Measurements from ENCODE around the gene DMD.
"Not testable (repeated sequence)": the region's sequence is repeated elsewhere in the genome, so short reads cannot be mapped to it uniquely, and the experiment has no call there.

Gene DMD

DNA sequence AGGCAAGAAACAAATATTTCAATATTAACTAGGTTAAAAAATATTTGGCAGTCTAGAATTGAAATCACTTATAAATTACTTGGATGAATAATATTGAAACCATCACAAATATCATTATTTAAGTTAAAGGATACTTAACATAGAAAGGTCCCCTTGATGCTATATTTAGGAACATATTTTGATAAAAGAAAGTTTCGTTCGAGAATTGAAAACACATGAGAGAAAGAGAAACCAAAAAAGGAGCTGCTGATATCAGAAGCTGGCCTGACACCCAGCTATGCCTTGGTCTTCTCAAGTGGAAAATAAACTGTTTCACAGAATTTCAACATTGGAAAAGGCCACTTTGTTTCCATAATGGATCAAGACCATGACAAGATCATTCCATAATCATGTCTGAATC lies 762.4 kb downstream of the DMD start:
- DNase-seq, result no peak

DNA sequence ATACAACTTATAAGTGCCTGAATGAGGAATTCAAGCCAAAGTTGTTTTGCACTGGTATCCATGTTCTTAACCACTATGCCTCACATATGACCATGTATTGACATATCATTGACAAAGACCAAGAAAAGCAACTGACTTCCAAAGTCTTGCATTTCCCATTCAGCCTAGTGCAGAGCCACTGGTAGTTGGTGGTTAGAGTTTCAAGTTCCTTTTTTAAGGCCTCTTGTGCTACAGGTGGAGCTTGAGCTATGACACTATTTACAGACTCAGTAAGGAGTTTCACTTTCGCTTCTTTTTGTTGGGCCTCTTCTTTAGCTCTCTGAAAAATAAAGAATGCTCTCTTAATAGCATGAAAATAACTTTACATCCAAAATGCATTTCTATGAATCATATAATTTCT lies 763.0 kb downstream of the DMD start:
- no peak for DNase-seq

DNA sequence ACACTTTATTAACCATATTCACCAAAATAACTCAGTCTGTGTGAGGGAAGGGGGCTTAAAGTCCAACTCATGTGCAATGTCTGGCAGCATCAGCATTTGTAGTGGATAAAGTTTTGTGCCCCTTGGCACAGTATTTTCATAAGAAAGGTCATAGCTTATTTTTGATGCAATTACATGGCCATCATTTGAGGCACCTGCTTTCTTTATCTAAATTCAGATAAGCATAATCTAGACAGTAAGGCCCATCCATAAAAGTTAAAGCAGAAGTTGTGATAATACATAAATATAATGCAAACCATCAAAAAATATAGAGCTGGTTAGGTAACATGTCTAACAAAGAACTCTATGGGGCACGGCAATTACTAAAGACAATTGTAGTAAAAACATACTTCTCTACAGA lies 763.7 kb downstream of the DMD start:
- no peak for DNase-seq

DNA sequence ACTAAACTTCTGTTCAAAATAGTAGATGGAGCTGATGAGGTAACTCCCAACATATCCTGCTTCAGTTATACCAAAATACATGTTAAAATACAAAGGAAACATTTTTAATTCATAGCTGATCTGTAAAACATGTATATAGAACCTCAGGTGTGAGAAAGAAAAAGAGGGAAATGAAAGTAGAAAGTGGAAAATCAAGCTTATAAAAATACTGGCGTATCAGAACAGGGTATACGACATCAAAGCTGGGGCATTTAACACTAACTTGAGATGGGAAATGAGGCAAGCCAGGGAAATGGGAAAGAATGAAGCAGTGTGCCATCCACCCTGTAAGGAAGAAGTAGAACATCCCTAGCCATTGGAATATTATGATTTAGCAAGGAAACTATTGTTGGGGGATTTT lies 767.5 kb downstream of the DMD start:
- DNase-seq, result no peak

DNA sequence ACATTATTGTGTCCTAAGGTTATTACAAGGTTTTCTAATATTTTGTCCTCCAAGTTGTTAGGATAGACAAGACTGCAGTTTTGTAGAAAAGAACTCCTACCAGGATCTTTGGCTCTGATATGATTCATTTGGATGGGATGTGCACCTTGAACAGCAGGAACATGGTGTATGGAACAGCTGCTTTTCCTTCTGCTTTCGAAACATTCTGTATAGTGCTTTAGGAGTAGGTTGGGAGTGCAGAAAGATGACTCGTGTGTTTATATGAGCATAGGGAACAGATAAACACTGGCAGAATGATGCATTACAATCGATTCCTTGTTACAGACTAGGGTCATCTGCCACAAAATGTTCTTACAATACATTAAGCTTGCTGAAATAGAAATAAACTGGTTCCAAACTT lies 790.1 kb downstream of the DMD start:
- DNase-seq, result no peak

DNA sequence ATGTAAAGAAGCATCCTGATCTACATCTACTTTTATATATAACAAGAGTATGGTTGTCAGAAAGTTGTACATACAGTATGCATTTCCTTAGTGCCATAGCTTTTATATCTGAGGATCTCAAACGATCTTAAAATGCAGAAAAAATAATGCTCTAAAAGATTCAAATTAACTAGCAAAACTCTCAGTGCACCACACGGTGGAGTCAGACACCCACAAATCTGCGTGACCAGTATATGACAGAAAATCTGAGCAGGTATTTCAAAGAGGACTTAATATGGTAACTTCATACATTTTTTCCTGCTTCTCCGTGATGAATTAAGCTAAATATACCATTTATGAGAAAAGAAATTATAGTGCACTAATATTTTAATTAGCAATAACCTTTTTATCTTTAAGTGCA lies 803.0 kb downstream of the DMD start:
- DNase-seq, result no peak

DNA sequence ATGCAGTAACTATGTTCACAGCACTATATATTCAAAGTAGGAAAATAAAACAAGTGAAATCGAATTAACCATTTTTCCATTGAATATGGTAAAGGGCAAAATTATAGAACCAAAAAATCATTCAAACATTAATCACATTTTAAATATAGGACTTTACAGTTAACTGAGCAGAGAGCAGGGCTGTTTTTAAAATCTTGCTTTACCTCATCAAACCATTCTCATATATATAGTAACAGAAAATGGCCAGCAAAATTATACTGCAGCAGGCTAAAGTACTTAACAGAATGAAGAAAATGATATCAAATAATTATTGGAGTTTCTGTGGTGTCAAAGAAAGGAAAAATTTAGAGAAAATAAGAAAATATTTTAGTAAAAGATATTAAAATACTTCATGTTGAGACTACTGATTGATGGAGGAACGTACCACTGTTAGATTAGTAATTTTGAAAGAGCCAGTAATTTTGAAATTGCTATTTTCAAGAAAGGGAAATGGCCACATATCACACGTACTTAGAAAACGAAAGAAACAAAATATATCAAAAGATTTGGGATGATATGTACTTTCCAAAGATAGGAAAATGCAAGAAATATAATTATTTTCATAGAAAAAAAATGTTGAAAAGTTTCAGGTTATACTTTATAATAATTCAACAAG lies 813.7 kb downstream of the DMD start:
- DNase-seq, result no peak

DNA sequence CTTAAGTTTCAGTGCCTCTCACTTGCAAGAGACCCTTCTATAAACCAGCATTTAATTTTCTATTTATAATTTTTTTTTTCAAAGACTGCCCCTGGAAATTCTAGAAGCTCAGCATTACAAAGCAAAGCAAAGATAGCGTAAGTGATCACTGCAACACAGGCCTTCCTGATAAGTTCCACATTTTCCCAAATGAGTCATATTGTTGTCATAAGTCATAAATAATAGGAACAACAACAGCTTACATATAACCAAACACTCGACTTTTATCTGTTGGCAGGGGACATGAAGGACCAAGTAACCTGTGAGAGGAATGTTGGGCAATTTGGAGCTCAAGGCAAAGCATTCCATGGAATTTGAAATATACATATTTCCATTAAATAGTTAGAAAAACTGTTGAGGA lies 815.5 kb downstream of the DMD start:
- DNase-seq, result no peak

DNA sequence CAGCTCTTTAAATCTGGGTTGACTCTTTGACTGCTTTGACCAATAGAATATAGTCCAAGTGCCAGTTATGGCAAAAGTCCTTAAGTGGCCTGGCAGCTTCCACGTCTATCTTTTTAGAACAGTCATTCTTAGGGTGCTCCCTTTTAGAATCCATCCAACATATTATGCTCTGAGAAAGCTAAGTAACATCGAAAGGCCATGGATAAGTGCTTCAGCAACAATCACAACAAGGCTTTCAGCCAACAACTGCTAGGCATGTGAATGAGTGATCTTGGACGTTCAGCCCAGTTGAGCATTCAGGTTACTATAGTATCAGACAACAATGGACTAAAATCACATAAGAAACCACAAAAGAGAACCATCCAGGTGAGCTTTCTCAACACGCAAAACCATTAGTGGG lies 818.7 kb downstream of the DMD start:
- no peak for DNase-seq

DNA sequence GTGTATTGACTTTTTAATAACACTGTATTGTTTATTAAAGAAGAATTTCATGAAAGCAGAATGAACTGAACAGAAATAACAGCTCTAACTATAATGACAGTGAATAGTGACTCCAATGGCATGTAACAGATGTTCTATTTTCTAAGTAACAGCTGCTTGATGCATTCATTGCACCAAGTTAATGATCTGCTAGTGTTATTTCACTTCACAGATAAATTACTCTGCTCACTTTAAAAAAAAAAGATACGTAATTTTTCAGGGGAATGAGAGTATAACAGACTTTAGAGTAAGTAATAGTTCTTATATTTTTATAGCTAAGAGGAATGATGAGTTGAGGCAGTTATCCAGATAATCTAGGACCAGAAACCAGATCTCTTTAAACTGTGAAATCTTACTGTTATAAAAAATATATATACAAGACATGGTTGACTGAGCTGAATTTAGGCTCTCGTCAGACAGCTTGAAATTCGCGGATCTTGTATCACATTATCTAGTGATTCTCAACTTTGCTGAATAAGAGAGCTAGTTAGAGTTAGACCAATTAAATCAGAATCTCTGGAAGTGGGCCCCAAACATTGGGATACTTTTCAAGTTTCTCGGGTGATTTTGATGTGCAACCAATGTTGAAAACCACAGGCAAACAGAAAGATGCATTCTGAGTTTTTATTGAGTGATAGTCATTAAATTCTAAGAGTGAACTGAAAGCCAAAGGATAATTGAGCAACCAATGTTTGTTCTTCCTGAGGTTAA lies 840.7 kb downstream of the DMD start:
- DNase-seq, result no peak

DNA sequence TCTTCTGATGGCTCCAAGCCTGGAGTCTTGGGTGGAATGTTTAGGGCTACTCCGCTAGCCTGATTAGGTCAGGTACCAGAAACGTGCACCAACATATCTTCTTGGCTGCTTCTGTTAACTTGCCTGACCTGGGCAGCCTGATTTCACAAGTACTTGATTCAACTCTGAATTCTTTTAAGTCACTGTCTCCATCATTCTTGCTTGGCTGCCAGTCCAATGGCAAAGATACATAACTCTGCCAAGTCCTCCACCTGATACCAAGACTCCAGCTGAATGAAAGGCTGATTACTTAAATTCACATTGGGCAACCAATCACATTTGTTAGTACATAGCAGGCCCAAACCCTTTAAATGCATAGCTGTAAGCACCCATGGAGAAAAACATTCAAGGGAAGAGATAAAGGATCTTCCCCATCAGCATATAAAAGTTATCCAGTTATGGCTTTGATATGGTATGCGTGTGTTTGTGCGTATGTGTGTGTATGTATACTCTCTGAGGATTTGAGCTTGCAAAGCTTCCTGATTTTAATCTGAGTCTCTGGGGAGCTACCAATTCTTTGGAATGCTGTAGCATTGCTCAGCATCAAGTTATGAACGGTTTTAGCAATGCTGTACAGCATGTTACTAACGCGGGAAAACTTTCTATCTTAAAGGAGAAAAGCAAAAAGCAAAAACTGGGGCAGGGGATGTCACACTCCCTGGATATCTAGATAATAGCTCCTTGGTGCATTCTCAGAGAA lies 917.2 kb downstream of the DMD start:
- DNase-seq, result no peak

DNA sequence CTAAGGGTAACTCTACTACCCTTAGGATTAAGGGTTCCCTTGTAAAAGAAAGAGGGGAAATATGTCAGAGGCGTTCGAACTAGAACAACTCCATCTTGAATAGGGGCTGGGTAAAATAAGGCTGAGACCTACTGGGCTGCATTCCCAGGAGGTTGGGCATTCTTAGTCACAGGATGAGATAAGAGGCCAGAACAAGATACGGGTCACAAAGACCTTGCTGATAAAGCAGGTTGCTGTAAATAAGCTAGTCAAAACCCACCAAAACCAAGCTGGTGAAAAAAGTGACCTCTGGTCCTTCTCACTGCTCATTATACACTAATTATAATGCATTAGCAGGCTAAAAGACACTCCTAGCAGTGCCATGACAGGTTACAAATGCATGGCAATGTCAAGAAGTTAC lies 922.0 kb downstream of the DMD start:
- no peak for DNase-seq

DNA sequence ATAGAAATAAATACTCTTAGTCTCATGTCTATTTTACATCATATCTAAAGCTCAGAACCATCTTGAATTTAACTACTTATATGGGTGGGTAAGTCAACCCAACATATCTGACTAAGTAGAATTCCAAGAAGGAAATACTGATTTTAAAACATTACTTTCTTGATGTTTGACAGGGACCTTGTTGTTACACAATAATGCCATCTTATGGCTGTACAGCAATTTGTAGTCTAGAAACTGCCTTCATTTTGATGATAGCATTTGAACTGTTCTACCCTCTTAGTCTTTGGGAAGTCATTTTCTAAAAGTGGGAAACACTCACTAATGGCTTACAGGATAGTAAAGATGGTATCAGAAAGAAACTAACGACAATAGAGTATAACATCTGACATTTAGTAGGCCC lies 929.5 kb downstream of the DMD start:
- DNase-seq, result no peak

DNA sequence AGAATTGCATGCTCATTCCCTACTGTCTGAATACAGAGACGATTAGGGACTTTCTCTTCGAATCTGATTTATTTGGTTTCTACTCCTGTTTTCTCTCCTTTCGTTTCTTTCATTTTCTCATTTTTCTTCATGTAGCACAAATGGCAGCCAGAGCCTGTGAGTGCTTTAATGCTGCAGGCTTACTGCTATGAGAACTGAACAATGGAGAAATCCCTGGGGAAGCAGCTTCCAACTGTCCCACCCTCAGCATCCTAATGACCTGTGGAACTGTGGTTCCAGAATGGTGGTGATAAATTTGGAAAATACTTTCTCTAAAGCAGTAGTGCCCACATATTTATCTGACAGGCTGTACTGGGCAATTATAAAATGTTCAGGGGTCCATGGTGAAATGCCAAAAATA lies 930.4 kb downstream of the DMD start:
- no peak for DNase-seq

DNA sequence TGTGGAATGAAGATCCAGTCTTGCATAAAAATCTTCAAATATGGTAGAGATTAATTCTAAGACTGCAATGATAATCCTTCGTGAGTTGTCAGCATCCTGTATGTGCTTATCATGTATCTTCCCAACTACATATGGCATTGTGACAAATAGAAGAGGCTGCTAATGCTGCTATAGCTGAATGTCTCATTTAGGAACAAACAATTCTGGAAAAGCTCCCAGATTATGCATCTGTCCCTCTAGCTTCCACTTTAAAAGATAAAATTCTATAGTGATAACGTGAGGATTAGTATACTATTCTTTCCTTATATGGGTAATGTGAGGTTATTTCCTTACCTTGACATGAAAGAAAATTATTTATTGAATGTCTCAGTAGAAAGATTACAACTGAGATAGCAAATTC lies 930.9 kb downstream of the DMD start:
- no peak for DNase-seq

DNA sequence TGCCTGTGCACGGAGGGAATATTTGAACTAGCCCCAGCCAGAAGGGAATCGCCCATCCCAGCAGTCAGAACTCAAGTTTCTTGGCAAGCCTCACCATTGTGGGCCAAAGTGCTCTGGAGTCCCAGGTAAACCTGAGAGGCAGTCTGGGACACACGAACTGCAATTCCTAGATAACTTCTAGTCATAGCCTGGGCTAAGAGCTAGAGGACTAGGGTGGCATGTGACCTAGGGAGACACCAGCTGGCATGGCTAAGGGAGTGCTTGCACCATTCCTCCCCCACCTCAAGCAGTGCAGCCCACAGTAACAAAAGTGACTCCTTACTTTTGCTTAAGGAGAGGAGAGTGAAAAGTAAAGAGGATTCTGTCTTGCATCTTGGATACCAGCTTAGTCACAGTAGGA lies 935.2 kb downstream of the DMD start:
- no peak for DNase-seq

DNA sequence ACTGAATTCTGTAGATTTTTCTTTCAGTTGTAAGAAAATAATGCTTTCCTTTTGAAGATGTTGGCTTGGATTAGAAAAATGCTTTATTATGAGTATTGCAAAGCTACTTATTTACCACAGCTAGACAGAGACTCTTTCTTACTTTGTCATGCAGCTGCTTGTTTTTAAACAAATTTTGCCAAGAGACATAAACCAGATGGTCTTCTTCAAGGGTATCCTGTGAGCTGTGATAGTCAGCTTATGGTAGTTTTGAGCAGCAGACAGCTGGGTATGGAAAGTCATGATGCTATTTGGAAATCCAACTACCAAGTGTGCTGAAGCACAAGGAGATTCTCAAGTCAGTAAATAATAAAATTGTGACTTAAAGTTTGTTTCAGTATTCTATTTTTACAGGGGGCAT lies 941.5 kb downstream of the DMD start:
- no peak for DNase-seq

DNA sequence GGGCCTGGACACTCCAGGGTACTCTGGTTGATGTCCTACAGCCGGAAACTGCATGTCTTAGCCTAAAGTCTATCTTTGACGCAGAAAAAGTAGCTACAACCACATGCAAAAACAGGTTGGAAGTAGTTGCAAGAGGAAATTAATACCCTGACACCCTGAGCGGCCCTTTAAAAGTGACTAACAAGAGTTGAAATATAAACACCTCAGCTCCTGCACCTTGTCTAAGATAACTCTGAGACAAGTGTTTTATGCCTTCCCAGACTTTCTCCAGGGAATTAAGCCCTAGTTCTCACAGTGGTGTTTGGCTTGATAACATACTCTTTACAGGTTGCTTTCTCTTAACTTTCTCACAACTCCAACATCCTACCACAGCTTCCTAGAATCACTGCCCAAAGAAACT lies 943.1 kb downstream of the DMD start:
- DNase-seq, result no peak

DNA sequence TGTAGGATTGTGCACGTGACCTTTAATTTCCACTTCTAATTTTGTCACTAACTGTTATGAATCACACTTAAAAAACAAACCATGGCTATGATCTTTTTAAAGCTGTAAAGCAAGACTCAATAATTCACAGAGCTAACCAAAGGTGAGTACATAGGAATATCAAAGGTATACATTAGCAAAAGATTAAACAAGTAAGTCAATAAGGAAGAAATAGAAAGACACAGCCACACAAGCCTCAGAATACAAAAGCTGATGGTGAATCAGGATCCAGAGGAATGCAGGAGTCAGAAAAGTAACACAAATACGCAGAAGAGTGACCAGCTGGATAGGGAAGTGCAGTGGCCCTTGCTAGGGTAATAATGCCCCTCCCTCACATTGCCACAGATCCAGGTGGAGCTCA lies 943.6 kb downstream of the DMD start:
- no peak for DNase-seq

DNA sequence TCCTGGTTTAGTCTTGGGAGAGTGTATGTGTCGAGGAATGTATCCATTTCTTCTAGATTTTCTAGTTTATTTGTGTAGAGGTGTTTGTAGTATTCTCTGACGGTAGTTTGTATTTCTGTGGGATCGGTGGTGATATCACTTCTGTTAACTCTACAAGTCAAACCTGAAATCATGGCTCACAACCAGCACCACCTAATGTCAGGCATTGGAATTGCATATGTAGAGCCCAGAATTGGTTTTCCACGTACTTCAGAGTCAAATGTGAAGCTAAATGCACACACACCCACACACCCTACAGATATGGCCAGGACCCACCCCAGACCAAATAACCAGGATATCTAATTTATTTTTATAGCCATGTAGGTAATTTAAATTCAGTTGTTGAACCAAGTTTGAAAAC lies 964.7 kb downstream of the DMD start:
- not testable (repeated sequence) for DNase-seq

DNA sequence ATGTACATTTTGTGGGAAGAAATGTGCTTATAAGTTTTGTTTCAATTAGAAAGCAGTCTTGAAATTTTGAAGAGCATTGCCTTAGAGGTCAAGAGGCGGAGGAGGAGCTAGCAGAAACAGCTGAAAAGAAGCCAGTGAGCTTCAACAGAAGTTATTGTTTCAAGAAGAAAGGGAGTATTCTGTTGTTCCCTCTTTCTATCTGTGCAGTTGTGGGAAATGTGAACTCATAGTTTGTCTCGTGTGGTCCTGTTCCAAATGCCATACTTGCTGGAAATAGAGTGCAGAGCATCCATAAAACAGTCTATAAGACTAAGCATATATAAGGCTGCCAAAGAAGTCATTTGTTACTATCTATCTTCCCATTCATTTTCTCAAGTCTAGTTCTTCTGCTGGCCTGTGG lies 1015.7 kb downstream of the DMD start:
- no peak for DNase-seq

DNA sequence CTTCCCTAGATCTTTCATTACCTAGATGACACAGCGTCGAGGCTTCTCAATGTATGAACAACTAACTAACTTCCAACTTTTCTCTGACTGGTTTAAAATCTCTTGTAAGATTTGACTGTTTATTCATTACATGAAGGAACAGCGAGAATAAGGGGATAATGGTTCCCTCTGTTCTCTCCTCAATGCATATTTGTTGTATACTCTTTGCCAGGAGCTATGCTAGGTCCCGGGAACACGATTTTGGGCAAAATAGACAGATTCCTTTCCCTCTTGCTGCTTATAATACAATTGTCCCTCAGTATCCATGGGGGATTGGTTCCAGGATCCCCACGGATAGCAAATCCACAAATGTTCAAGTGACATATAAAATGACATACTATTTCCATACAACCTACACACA lies 1020.0 kb downstream of the DMD start:
- DNase-seq, result no peak

DNA sequence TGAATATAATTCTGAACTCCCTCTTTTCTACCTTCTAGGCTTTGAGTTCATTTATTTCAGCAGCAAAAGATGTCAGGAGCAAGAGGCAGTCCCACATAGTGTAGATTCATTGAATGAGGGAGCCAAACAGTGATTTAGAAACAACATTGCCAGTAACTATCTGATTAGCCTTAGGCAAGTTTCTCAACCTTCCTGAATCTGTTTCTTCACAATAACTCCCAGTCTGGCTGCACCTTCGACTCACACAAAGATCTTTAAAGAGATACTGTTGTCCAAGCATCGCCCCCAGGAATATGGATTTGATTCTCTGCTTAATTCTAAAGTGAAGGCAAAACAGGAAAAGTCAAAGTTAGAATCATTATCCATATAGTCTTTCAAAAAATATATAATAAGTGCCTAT lies 1026.2 kb downstream of the DMD start:
- no peak for DNase-seq

DNA sequence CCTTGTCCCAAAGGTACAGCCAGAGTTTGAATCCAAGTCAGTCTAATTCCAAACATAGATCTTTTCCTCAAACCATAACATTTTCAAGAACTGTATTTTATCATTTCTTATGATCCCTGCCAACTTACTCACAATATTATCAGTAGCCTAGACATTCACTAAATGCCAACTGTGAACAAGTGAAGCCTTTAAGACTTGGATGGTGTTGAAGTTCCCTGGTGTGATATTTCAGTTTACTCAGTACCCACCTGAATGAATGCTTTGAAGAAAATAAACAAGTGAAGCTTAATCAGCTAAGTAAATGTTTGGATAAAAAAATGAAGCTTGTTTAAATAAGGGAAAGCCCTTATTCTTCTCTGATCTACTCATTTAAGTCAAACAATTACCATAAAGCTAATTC lies 1028.3 kb downstream of the DMD start:
- DNase-seq, result no peak
